Peyer's patch (tissue), 4 donors: ENCODE data around the gene TMEM161A.

Experiments
- CTCF ChIP-seq, 6 experiments: fragments of 450-650 bp in 4 of 6; fragments of 200-600 bp in 2 of 6; sonication (generic) in 1 of 6; IDR thresholded peaks; one replicate each; pipeline ENCODE4 v1.5.1; 2017 to 2019; ENCODE audit warnings: antibody characterized with exemption in 6 of 6, mild to moderate bottlenecking in 3 of 6, moderate library complexity in 1 of 6
- POLR2A ChIP-seq, 2 donors: fragments of 450-650 bp; IDR thresholded peaks; one replicate each; pipeline ENCODE4 v1.5.1; 2017; ENCODE audit warnings: antibody characterized with exemption in 2 of 2, mild to moderate bottlenecking in 2 of 2, moderate library complexity in 2 of 2

- TF ChIP-seq CTCF (IDR thresholded peaks at IDR 0.05) = no peak
- TF ChIP-seq POLR2A (IDR thresholded peaks at IDR 0.05) = no peak
Measured at GRCh38 chr19:19101540-19101939, 36.7 kb downstream of the TMEM161A start.
